Jurkat, Clone E6-1 (cell line): Measurements from ENCODE around the gene MOB4. TPM values are rescaled to one million over a fixed set of nuclear protein-coding genes. Genes with fewer than 3 reads are reported as not detected.
A peak's percentile ranks its signal among the peaks of the same experiment; 100 is the strongest.
"Not testable (repeated sequence)": the region's sequence is repeated elsewhere in the genome, so short reads cannot be mapped to it uniquely, and the experiment has no call there.

Source experiments
- DNase-seq: peaks from one replicate; pipeline ENCODE4 v3.0.0-alpha.2; 2011; ENCODE audit warnings: low read depth, low spot score
- H3K4me3 ChIP-seq: 2 replicates; pipeline ENCODE4 v1.5.1; 2011; ENCODE audit warnings: mild to moderate bottlenecking, low read length, control low read depth, moderate library complexity
- polyA plus RNA-seq: library from polyadenylated mRNA; unstranded; fragments of >200 nt; gene quantifications from one replicate; pipeline ENCODE4 v1.2.1, GENCODE V29; 2012; ENCODE audit warnings: missing spikeins; ENCODE audit not compliant: insufficient read length, insufficient read depth

MOB4 gene
- 19.3 TPM for polyA plus RNA-seq

DNA sequence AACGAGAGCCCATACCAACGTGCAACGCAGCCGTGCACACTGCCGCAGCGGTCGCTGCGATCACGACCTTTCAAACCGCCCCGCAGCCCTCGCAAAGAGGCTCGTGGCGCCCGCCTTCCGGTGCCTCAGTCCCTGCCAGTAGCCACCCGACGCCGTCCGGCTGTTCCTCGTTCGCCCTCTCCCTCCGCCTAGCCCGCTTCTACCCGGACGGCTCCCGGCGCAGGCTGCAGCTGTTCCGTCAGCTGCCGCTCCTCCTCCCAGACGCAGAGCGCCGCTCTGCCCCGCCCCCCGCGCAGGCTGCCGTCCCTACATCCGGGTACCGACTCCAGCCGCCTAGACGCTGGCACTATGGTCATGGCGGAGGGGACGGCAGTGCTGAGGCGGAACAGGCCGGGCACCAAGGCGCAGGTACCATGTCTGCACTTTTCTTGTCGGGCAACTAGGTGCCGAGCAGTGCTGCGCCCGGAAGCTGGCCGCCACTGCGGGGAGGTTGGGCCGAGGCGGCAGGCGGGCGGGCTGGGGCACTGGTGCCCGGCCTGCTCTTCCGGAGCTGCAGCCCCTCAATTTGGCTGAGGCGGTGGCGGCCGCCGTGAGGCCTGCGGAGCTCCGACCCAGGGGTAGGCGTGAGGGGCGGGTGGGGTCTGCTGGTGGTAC, at the start of gene MOB4:
Gene MOB4, plus strand, starts transcription at position 328 of the 654 bp plus-strand sequence. Its CDS starts 21 bp downstream, at position 349.
- peak; percentile 84 for DNase-seq
- H3K4me3 ChIP-seq = peak within 1 kb of the TSS; percentile 90

DNA sequence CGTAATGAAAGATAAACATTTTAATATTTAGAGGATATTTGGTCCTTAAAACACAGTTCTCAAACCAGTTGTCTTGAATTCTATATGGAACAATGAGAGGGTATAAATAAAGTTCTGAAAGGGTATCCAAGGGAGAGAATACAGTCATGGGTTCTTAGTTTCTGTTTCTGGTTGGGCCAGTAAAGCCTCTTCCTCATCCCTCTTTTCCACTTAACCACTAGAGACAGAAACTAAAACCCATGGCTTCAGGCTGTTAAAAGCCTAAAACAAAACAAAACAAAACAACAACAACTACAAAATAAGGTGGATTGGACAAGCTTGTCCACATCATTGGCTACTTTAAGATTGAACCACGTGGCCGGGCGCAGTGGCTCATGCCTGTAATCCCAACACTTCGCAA, 43.7 kb upstream of the MOB4 start:
- no peak for DNase-seq
- H3K4me3 ChIP-seq = no peak overlapping the region

DNA sequence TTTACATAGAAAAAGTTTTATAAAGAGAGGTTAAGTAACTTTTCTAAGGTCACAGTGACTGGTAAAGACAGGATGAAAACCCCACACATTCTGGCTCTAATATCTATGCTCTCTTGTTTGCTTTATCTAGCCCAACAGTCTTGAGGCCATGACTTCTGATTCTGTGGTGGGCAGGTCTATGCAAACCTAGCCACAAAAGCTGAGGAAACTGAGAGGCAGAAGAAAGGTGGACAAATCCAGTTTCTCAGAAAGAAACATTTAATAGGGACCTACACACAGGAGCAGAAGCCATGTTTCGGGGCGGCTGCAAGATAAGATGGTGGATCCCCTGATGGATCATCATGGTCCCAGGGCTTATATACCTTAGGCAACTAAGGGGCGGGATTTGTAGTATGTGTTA, 38.1 kb upstream of the MOB4 start:
- H3K4me3 ChIP-seq = no peak overlapping the region
- no peak for DNase-seq

DNA sequence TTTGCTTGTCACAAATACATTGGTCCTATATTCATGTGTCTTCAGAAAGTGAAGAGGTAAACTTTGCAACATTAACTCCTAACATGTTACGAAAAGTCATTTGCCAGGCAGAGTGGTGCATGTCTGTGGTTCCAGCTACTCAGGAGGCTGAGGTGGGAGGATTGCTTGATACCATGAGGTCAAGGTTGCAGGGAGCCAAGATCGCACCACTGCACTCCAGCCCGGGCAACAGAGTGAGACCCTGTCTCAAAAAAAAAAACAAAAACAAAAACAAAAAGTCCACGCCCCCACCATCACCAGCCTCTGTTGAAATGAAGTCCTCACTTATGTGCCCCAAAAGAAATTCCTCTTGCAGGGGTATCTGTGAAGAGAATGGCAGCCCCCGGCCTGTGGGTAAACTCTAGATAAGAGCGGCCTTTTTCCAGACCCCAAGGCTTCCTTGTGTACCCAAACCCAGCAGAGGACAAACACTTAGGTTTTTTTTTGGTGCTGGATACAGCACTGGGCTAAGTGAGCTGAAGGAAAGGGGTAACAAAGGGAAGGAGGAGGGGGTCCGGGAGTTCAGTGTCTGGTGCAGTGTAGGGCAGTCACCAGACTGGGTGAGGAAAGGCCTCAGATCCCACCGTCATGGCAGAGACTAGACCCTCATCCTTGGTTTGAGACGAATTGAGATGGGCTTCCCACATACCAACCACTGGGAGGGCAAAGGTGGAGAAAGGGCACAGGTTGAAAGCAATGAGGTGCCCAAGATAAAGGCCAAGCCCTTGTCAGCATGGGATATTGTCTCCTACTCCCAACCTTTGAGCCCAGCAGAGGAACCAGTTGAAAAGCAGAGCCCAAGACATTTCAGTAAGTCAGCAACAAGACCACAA, 35.5 kb upstream of the MOB4 start:
- H3K4me3 ChIP-seq = no peak overlapping the region
- no peak for DNase-seq

DNA sequence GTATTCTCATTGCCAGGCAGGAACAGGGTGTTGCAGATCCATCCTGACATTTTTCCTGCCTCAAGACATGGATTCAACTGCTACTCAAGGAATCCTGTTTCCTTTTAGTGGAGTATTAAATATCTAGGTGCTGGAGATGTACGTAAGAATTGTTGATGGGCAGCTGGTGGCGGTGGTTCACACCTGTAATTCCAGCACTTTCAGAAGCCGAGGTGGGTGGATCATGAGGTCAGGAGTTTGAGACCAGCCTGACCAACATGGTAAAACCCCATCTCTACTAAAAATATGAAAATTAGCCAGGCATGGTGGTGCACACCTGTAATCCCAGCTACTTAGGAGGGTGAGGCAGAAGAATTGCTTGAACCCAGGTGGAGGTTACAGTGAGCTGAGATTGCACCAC, 31.6 kb upstream of the MOB4 start:
- not testable (repeated sequence) for H3K4me3 ChIP-seq

DNA sequence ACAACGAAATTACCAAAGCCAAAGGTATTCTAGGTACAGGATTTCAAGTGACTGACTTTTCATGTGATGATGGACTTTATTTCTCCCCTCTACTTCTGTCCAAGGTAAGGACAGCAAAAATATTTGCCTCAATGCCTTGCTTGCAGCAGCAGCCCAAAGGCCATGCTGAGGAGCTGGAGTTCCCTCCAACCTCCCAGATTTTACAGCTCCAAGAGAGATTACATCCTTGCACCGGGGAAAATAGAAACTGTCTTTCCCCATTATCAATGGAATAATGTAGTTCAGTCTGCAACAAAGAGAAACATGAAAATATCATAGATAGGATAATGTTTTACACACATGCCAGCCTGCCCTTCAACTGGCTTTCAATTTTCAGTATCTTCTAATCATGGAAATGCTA, 29.7 kb upstream of the MOB4 start:
- DNase-seq = no peak
- H3K4me3 ChIP-seq = no peak overlapping the region

More for the DNA sequence above, 31.6 kb upstream of the MOB4 start:
- not testable (repeated sequence) for DNase-seq

DNA sequence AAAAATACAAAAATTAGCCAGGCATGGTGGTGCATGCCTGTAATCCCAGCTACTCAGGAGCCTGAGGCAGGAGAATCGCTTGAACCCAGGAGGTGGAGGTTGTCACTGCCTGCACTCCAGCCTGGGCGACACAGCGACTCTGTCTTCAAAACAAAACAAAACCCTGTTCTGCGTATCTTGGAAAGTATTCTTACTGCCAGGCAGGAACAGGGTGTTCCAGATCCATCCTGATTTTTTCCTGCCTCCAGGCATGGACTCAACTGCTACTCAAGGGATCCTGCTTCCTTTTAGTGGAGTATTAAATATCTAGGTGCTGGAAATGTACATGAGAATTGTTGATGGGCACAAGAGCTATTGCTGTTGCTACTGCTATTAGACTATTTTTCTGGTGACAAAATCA, 28.5 kb upstream of the MOB4 start:
- DNase-seq = no peak
- H3K4me3 ChIP-seq = no peak overlapping the region

DNA sequence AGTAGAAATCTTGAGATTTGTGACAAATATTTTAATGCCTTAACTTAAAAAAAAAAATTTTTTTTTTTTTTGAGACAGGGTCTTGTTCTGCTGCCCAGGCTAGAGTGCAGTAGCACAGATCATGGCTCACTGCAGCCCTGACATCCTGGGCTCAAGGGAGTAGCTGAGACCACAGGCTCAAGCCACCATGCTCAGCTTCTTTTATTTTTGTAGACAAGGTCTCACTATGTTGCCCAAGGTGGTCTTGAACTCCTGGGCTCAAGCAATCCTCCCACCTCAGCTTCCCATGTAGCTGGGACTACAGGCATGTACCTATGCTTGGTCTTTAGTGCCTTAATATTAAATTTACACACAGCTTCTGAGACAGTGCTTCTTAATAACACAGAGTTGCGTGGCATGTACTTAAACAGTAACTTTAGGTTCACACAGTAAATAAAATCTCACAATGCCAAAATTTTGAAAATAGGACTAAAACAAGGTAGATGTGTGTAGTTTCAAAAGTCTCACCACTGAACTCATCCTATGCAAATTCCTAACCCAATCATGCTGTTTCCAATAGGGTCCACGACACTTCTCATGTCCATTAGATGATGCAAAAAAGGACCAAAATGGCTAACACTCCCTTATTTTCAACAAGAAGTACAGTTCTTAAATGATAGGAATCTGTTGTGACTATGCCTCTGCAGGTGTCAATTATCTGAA, 20.3 kb upstream of the MOB4 start:
- DNase-seq = no peak
- H3K4me3 ChIP-seq = no peak overlapping the region

DNA sequence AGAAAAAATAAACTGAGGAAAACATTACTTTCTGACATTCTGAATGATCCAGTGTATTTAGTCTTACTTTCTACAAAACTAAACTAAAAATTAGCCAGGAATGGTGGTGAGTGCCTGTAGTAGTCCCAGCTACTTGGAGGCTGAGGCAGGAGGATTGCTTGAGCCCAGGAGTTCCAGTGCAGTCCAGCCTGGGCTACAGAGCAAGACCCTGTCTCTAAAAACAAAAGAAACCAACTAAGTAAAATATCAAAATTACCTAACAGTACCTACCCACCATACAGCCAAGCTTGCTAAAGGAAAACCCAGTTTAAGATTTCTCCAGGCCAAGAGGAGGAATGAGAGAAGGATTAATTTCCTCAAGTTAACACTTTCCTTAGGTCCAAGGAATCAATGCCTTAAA, 19.2 kb upstream of the MOB4 start:
- H3K4me3 ChIP-seq = no peak overlapping the region
- DNase-seq = no peak

DNA sequence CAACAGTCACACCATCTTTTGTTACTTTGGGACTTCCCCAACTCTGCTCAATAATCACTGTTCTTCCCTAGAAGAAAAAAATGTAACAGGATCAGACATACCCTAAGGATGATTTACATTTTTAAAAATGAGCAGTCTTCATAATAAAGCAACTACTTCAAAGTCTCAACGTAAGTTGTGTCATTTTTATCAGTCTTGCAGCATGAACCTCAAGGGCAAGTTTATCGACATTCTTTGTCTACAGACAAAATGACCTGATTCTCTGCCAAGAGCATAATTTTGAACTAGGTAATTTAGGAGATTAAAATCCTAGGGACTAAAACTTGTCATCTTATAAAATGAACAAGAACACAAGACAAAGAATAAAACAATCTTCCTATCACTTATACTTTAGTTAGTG, 18.5 kb upstream of the MOB4 start:
- no peak for DNase-seq

DNA sequence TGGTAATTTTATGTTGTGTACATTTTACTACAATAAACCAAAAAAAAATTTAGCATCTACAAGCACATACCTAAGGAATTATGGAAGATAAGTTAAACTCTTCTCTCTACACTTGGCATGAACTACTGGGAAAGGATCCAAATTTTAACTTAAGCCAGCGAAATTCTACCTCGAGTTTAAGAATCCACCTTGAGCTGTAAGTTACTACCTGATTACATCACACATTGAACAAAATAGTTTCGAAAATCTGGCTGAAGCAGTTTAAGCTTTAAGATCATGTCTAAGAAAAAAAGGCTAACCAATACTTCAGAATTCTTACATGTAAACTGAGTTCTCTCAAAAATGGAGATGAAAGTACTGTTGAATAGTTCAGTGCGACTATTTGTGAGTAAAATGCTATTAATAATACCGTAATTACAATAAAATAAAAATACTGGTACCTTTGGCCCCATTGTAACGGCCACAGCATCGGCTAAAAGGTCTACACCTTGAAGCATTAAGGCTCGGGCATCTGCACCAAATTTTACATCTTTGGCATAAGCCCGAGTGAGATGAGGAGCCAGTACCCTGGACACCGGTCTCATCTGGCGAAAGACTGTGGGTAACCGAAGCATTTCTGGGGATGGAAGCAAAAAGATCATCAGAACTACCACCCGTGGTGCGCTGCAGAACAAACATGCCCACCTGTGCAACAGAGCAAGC, 17.5 kb upstream of the MOB4 start:
- DNase-seq = no peak
- peak overlapping the region; percentile 96 for H3K4me3 ChIP-seq

More for the DNA sequence above, 18.5 kb upstream of the MOB4 start:
- peak overlapping the region; percentile 96 for H3K4me3 ChIP-seq

DNA sequence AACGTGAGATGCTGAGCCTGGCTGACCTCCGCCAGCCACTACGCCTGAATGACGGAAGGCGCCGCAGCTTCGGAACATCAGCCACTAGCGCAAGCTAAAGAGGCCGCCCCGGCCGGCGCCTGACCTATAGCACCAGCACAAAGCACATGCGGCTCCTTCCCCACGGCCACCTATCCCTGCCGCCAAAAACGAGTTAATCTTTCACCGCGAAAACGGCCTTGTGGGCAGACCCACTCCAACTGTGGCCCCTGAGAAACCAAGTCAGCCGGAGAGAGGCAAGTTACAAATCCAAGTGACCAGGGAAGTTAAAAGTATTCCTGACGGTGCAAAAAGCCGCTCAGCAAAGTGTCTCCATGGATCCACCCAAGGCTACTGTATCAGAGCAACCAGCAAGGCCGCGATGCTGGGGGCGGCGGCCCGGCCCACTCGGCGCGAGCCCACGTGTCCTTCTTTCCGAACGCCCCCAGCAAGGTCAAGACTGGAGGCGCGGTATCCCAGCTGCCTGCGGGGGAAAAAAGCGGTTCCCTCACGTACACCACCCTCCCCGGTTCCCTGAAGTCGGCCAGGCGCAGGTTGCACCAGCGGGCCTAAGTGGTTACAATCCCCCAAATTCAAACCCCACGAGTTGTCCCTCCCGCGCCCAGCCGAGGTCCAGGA, 16.8 kb upstream of the MOB4 start:
- no peak for DNase-seq
- peak overlapping the region; percentile 96 for H3K4me3 ChIP-seq

DNA sequence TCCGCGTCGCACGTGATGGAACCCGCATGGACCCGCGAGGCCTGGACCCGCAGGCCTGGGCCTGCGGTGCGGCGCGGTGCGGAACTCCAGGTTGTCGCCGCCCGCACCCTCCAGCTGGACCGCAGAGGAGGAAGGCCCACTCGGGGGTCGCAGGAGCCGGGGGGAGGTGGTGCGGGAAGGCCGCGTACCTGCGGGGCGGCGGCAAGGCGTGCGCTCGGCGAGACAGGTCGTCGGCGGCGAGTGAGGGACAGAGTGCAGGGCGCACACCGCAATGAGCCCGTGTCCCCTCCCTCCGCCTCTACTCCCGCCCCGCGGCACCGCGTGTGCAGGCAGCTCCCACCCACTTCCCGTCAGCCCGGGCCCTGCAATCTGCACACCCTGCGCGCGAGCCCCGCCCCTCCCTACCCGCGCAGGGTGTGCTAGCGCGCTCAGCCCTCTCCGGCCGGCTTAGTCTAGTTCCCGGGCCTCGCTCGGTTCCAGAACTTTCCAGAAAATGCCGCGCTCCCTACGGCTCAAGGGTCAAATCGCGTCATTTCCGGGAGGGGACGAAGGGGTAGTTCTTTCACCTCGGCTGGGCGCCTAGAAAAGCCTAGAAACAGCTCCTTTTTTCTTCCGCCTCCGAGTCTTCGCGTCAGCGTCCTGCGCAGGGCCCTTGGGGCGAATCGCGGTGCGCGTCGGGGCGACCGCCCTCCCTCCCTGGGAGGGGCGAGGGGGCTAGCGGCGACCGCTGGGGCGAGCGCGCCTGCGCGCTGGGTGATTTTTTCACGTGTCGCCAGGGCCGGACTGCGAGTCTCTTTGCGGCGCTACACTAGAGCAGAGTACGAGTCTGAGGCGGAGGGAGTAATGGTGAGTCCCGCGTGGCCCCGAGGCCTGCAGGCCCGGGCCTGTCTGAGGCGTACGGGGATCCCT, 16.0 kb upstream of the MOB4 start, which contains the start of the genes HSPD1 and HSPE1:
Gene HSPD1, minus strand, starts transcription at position 247 of the 909 bp plus-strand sequence. CDS start 992 bp downstream, outside the sequence.
Gene HSPE1, plus strand, starts transcription at position 786 of the 909 bp plus-strand sequence. Its CDS starts 58 bp downstream, at position 844.
- DNase-seq = peak; percentile 100
- peak within 1 kb of the TSS; percentile 96 for H3K4me3 ChIP-seq

DNA sequence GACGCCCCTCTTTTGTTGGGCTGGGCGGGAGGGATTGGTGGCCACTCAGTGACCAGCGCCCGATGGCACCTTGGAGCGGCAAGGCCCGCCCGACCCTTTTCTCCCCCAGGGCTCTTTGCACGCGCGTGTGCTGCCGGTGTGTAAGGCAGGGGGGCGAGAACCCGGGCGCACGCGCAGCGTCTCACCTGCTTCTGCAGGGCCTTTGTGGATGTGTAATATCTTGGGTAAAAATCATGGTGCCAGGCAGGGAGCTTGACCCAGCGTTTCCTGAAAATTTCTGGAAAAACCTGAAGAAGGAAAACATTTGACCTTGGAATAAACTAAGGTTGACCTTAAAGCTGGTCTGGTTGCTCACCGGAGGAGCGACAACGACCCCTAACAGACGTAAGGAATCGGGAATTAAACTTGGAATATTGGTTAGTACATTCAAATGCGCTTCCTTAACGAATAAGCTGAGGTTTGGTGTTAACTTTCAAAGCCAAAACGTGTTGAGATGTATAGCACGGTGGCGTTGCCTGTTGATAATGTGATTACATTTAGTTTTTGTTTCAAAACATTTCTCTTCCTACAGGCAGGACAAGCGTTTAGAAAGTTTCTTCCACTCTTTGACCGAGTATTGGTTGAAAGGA, 15.2 kb upstream of the MOB4 start:
- DNase-seq = no peak
- peak overlapping the region; percentile 96 for H3K4me3 ChIP-seq

DNA sequence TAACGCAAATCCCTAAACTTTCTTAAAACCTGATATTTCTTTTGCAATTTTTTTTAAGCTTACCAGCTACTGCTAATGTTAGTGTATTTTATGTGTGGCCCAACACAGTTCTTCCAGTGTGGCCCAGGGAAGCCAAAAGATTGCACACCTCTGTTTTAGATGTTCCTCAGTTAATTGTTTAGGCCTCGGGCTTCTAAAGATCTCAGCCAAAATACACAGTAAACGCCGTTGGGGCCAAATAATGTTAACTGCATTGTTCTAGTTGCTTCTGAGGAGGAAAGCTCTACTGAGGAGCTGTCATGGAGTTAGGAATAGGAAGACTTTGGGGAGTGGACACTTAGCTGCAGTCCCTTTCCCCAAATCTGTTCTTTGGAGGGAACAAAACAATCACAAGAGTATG, 13.7 kb upstream of the MOB4 start:
- H3K4me3 ChIP-seq = no peak overlapping the region
- DNase-seq = no peak

DNA sequence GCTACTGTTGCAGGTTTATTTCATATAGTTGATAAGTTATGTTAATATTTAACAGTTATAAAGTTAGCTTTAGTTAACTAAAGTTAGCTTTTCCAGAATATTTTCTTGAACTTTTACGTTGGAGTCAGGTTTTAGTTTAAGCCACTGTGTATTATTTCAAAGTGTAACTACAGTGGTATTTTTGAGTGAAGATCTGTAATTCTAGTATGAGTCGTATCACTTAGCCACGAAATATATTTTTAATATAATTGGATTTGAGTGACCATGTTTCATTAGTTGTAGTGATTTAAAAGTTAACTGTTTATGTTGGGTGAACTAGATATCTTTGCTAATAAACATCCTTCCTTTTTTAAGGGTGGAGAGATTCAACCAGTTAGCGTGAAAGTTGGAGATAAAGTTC, 13.2 kb upstream of the MOB4 start:
- no peak overlapping the region for H3K4me3 ChIP-seq

DNA sequence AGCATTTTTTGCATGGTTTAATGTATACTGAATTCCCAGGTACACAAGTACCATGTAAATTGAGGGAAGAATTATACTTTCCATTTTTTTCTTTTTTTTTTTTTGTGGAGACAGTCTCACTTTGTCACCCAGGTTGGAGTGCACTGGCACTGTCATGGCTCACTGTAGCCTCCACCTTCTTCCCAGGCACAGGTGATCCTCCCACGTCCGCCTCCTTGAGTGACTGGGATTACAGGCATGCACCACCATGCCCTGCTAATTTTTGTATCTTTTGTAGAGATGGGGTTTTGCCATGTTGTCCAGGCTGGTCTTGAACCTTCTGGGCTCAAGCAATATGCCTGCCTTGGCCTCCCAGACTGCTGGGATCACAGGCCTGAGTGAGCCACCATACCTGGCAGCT, 11.9 kb upstream of the MOB4 start:
- H3K4me3 ChIP-seq = no peak overlapping the region
- no peak for DNase-seq

More for the DNA sequence above, 13.2 kb upstream of the MOB4 start:
- no peak for DNase-seq
